Osteoblast (primary cell): ENCODE measurements around the gene CDH15. TPM values are rescaled to one million over a fixed set of nuclear protein-coding genes. Genes with fewer than 3 reads are reported as not detected.

Source experiments
- DNase-seq: peaks from one replicate; pipeline ENCODE4 v3.0.0; 2011; ENCODE audit warnings: low spot score, mixed read lengths; ENCODE audit not compliant: insufficient read length; ENCODE audit errors: missing footprints
- H2AFZ ChIP-seq: 2 replicates; pipeline ENCODE4 v1.6.0; 2011; ENCODE audit warnings: mild to moderate bottlenecking, low read length
- H3K27ac ChIP-seq: 2 replicates; pipeline ENCODE4 v1.5.1; 2011; ENCODE audit warnings: mild to moderate bottlenecking, low read depth, low read length, moderate library complexity
- H3K27me3 ChIP-seq: 2 replicates; pipeline ENCODE4 v1.6.0; 2012; ENCODE audit warnings: mild to moderate bottlenecking, control low read depth, inconsistent platforms, low read length, moderate library complexity; ENCODE audit not compliant: insufficient read depth
- H3K36me3 ChIP-seq: 2 replicates; pipeline ENCODE4 v1.5.1; 2011; ENCODE audit warnings: mild to moderate bottlenecking, low read length, control low read depth, moderate library complexity; ENCODE audit not compliant: insufficient read depth
- H3K4me1 ChIP-seq: 2 replicates; pipeline ENCODE4 v1.5.1; 2011; ENCODE audit warnings: mild to moderate bottlenecking, low read length, control low read depth, moderate library complexity; ENCODE audit not compliant: insufficient read depth
- H3K4me2 ChIP-seq: 2 replicates; pipeline ENCODE4 v1.6.0; 2011; ENCODE audit warnings: mild to moderate bottlenecking, low read length; ENCODE audit not compliant: insufficient read depth
- H3K4me3 ChIP-seq: fragments of 200-600 bp; sonication (generic); 3 replicates; pipeline ENCODE4 v1.5.1; 2012; ENCODE audit warnings: mild to moderate bottlenecking, low read length, inconsistent platforms; ENCODE audit not compliant: insufficient read depth
- H3K79me2 ChIP-seq: 2 replicates; pipeline ENCODE4 v1.6.0; 2012; ENCODE audit warnings: mild to moderate bottlenecking, low read length, control low read depth, inconsistent platforms; ENCODE audit not compliant: insufficient read depth
- H3K9me3 ChIP-seq: 2 replicates; pipeline ENCODE4 v1.5.1; 2011; ENCODE audit warnings: low read depth, low read length, control low read depth
- H4K20me1 ChIP-seq: 2 replicates; pipeline ENCODE4 v1.6.0; 2012; ENCODE audit warnings: mild to moderate bottlenecking, low read length, control low read depth; ENCODE audit not compliant: insufficient read depth
- total RNA-seq: library from RNA; depleted of rRNA; stranded (reverse); fragments of >200 nt; gene quantifications from 2 replicates; pipeline ENCODE4 v1.2.3, GENCODE V29; 2012
- TF ChIP-seq, protein P1 (sequence below): IDR thresholded peaks from 2 replicates; pipeline ENCODE4 v1.5.1; 2011; ENCODE audit warnings: mild to moderate bottlenecking, low read depth, low read length, moderate library complexity; ENCODE audit errors: extremely low read depth

The CDH15 gene
- total RNA-seq, 1 donor, result 2.2 TPM

DNA sequence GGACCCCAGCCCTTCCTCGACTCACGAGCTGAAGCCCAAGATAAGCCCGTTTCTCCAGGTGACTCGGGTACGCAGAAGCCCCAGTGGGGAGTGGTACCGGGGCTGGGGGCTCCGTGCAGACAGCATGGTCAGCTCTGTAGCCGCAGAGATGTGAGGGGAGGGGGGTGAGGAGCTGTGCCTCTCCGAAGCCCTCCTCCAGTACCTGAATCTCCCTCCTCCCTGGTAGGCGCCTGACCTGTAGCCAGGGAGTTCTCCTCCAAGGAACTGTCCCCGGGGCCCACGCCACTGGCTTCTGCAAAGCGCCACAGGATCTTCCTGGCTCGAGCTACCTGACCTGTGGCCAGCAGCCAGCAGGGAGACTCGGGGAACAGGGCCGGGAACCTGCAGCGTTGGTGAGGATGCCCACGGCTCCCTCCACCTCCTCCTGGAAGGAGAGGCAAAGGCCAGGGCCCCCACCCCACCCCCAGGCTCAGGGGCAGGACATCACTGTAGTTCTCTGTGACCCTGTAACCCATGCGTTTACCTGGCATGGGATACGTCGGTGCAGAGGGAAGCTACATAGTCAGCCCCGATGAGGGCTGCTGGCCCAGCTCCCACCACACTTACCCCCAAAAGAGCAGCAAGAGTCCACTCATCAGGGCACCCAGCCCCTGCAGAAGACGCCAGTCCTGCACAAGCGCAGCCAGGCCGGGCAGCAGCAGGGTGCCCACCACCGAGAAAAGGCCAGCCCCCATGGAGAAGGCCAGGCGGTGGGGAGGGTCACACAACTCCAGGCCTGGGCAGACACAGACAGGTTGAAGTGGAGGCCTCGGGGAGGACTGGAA is 27.1 kb downstream of the CDH15 start:
- Histone ChIP-seq H2AFZ (no peak overlapping the region), H3K36me3 (no peaks in the 10 kb centered on the region), H3K9me3 (no peaks in the 10 kb centered on the region), H3K27ac (no peak overlapping the region), H3K4me3 (no peak overlapping the region), H4K20me1 (no peaks in the 10 kb centered on the region), H3K4me1 (no peaks in the 10 kb centered on the region), H3K4me2 (no peak overlapping the region), H3K27me3 (peaks cover 34% of the 10 kb centered on the region), H3K79me2 (no peaks in the 10 kb centered on the region)
- DNase-seq, result peak; percentile 91
- TF ChIP-seq, protein P1, sequence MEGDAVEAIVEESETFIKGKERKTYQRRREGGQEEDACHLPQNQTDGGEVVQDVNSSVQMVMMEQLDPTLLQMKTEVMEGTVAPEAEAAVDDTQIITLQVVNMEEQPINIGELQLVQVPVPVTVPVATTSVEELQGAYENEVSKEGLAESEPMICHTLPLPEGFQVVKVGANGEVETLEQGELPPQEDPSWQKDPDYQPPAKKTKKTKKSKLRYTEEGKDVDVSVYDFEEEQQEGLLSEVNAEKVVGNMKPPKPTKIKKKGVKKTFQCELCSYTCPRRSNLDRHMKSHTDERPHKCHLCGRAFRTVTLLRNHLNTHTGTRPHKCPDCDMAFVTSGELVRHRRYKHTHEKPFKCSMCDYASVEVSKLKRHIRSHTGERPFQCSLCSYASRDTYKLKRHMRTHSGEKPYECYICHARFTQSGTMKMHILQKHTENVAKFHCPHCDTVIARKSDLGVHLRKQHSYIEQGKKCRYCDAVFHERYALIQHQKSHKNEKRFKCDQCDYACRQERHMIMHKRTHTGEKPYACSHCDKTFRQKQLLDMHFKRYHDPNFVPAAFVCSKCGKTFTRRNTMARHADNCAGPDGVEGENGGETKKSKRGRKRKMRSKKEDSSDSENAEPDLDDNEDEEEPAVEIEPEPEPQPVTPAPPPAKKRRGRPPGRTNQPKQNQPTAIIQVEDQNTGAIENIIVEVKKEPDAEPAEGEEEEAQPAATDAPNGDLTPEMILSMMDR, result no peak

DNA sequence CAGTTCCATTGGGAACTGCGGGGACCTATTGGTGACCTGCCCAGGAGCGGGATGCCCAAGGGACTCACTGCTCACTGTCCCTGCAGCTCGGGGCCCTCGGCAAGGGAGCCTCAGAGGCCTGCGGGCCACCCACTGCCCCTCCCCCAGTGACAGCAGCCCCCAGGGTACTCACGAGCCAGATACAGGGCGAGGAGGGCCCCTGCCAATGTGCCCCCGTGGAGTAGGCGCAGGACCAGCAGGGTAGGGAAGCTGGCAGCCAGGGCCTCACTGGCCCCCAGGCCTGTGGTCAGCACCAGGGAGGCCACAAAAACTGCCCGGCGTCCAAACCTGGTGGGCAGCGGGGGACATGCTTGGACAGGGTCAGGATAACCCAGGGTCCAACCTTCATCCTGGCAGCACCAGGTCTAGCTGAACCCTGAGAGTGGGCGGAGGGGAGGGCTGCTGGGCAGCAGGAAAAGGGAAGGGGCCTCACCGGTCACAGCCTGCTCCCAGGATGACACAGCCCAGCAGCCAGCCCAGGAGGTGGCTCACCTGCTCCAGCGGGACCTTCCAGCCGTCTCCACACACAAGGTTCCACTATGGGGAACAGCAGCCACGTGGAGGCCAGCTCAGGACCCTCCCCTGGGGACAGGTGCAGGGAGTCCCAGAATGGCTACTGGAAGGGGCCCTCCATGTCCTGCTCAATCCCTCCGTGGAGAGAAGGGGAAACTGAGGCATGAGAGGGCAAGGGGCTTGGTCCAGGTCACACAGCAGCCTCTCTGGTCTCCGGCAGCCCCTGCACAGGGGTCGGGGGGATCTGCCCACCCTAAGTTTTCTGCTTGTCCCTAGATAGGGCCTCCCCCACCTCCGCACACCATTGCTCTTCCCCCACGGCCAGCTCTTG is 27.9 kb downstream of the CDH15 start:
- Histone ChIP-seq H3K27ac (no peak overlapping the region), H3K36me3 (no peaks in the 10 kb centered on the region), H3K4me2 (no peak overlapping the region), H2AFZ (no peak overlapping the region), H3K4me3 (no peak overlapping the region), H4K20me1 (no peaks in the 10 kb centered on the region), H3K4me1 (no peaks in the 10 kb centered on the region), H3K27me3 (peaks cover 41% of the 10 kb centered on the region), H3K9me3 (no peaks in the 10 kb centered on the region), H3K79me2 (no peaks in the 10 kb centered on the region)
- TF ChIP-seq, protein P1, result no peak
- DNase-seq, result peak; percentile 79

DNA sequence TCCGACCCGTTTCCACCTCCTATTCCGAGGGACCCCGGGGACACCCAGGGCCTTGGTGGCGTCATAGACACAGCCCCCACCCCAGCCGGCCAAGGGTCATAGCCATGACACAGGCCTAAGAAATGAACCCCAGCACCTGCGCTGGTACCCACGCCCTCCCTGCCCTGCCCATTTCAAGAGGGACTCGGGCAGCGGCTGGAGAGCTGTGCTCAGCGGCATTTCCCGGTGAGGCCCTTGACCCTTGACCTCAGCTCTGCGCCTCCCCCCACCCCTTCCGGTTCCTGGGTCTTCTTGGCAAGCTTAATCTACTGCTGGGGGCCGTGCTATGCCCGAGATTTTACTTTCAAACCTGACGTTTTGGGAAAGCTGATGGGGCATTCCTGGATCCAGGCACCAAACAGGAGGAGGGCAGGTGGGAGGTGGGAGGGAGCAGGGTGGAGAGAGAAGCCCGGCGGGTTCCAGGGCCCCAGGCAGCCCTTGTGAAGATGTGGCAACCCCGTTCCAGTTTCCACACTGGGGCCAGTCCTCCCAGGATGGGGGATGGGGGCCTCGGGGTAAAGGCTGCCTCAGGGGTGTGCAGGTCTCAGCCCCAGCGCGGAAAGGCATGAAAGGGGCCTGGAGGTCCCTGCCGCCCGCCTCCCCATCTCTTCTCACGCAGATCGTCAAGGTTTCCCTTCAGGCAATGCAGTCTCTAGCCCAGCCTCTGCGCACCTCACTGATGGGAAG is 28.7 kb downstream of the CDH15 start, which contains the start of gene SLC22A31:
TSS of gene SLC22A31 (minus strand) at position 414 of the 726 bp plus-strand sequence. CDS start at position 378, 36 bp downstream.
- H3K79me2 ChIP-seq, result no peaks in the 10 kb centered on the region
- no peaks in the 10 kb centered on the region for H3K36me3 ChIP-seq
- no peak within 1 kb of the TSS for H3K27ac ChIP-seq
- H3K4me1 ChIP-seq, result no peaks in the 10 kb centered on the region
- no peaks in the 10 kb centered on the region for H4K20me1 ChIP-seq
- H2AFZ ChIP-seq, result no peak within 1 kb of the TSS
- no peaks in the 10 kb centered on the region for H3K9me3 ChIP-seq
- TF ChIP-seq, protein P1, result no peak
- H3K4me2 ChIP-seq, result no peak within 1 kb of the TSS
- DNase-seq, result peak; percentile 81
- H3K27me3 ChIP-seq, result peaks cover 41% of the 10 kb centered on the region
- H3K4me3 ChIP-seq, result no peak within 1 kb of the TSS
